HL-60 (cell line): Measurements from ENCODE around the gene LY86.

ENCODE experiments used
- DNase-seq, 2 experiments: peaks; one replicate each; pipeline ENCODE4 v3.0.0-alpha.2; 2010 to 2020; ENCODE audit warnings: low read depth in 1 of 2, low spot score in 1 of 2
- H3K27ac ChIP-seq: fragments of 250-450 bp; sonication (Bioruptor Pico); replicated peaks from 2 replicates; pipeline ENCODE4 v1.5.1; 2020; ENCODE audit warnings: mild to moderate bottlenecking, moderate library complexity
- H3K27me3 ChIP-seq: fragments of 250-450 bp; sonication (Bioruptor Pico); 2 replicates; pipeline ENCODE4 v1.5.1; 2021; ENCODE audit warnings: mild to moderate bottlenecking, moderate library complexity; ENCODE audit not compliant: insufficient read depth, poor library complexity, severe bottlenecking
- H3K4me3 ChIP-seq: replicated peaks from 2 replicates; pipeline ENCODE4 v1.5.1; 2011; ENCODE audit warnings: mild to moderate bottlenecking, control low read depth, low read length; ENCODE audit not compliant: insufficient read depth
- GABPA ChIP-seq: IDR thresholded peaks from 2 replicates; pipeline ENCODE4 v1.6.1; 2012; ENCODE audit warnings: low read depth
- POLR2AphosphoS5 ChIP-seq: IDR thresholded peaks from 2 replicates; pipeline ENCODE4 v1.6.1; 2012; ENCODE audit warnings: low read depth
- REST ChIP-seq: IDR thresholded peaks from 2 replicates; pipeline ENCODE4 v1.6.1; 2012; ENCODE audit warnings: low read depth; ENCODE audit not compliant: insufficient replicate concordance
- SPI1 ChIP-seq: IDR thresholded peaks from 2 replicates; pipeline ENCODE4 v1.6.1; 2012; ENCODE audit warnings: low read depth, mild to moderate bottlenecking, borderline replicate concordance
- TF ChIP-seq, protein P1 (sequence below): IDR thresholded peaks from one replicate; pipeline ENCODE4 v1.5.1; 2011; ENCODE audit warnings: low read length, control low read depth, inconsistent platforms; ENCODE audit not compliant: insufficient read depth

The LY86 gene

GRCh38 chr6:6654599-6655575, 66.4 kb downstream of the LY86 start:
- TF ChIP-seq POLR2AphosphoS5 (no peak), REST (no peak), SPI1 (no peak), GABPA (no peak)
- TF ChIP-seq, protein P1, sequence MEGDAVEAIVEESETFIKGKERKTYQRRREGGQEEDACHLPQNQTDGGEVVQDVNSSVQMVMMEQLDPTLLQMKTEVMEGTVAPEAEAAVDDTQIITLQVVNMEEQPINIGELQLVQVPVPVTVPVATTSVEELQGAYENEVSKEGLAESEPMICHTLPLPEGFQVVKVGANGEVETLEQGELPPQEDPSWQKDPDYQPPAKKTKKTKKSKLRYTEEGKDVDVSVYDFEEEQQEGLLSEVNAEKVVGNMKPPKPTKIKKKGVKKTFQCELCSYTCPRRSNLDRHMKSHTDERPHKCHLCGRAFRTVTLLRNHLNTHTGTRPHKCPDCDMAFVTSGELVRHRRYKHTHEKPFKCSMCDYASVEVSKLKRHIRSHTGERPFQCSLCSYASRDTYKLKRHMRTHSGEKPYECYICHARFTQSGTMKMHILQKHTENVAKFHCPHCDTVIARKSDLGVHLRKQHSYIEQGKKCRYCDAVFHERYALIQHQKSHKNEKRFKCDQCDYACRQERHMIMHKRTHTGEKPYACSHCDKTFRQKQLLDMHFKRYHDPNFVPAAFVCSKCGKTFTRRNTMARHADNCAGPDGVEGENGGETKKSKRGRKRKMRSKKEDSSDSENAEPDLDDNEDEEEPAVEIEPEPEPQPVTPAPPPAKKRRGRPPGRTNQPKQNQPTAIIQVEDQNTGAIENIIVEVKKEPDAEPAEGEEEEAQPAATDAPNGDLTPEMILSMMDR = no peak
- Histone ChIP-seq H3K27me3 (no peaks in the 10 kb centered on the region), H3K27ac (no peak overlapping the region), H3K4me3 (no peak overlapping the region)
- DNase-seq = no peak

DNA sequence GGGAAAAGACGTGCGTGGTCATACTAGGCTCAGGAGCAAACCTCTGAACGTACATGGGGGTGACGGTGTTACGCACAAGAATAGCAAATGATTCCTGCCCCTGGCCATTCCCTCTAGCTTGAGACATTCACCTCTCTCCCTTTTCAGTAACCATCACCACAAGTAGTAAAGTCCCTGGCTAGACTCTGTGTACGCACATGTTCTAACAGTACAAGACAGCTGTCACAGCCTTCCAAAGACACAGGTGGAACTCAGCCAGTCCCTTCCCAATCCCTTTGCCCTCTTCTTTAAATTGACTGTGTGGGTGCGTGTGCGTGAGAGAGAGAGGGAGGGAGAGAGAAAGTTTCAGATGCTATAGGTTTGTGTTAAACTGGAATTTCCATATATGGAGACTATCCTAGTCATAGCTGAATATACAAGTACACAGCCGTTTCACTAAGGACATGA, 67.3 kb downstream of the LY86 start:
- no peak overlapping the region for H3K4me3 ChIP-seq
- H3K27ac ChIP-seq = no peak overlapping the region
- no peak for DNase-seq
- no peak for TF ChIP-seq GABPA
- TF ChIP-seq, protein P1 = no peak
- TF ChIP-seq SPI1 = no peak
- TF ChIP-seq REST = no peak
- TF ChIP-seq POLR2AphosphoS5 = no peak
- no peaks in the 10 kb centered on the region for H3K27me3 ChIP-seq

GRCh38 chr6:6656287-6656686, 67.8 kb downstream of the LY86 start:
- no peak overlapping the region for H3K4me3 ChIP-seq

More at GRCh38 chr6:6656287-6656686, 67.8 kb downstream of the LY86 start:
- TF ChIP-seq REST (no peak), POLR2AphosphoS5 (no peak), GABPA (no peak), SPI1 (no peak)
- TF ChIP-seq, protein P1 = no peak
- Histone ChIP-seq H3K27ac (no peak overlapping the region), H3K27me3 (no peaks in the 10 kb centered on the region)
- no peak for DNase-seq
